ENCODE measurements around the gene SUSD5. TPM values are rescaled to one million over a fixed set of nuclear protein-coding genes. Genes with fewer than 3 reads are reported as not detected.

The SUSD5 gene
- total RNA-seq, 1 experiment from 2014 or later: 4.9 TPM

- Histone ChIP-seq H2BK12ac (ENCODE audit: insufficient read length, low read depth, low read length) (no peak overlapping the region), H3K14ac (ENCODE audit: insufficient read depth, low read length) (no peak overlapping the region)
Observed at GRCh38 chr3:33100229-33100628, 118.4 kb downstream of the SUSD5 start.

More at GRCh38 chr3:33100229-33100628, 118.4 kb downstream of the SUSD5 start:
- H3K27me3 ChIP-seq (ENCODE audit: insufficient read depth, low read length): no peaks in the 10 kb centered on the region
- no peaks in the 10 kb centered on the region for H3K9me3 ChIP-seq (ENCODE audit: control insufficient read depth, low read depth, low read length)
- H3K27ac Mint-ChIP-seq: no peak overlapping the region
- no peak overlapping the region for H2BK15ac ChIP-seq (ENCODE audit: low read depth, low read length)
- H3T11ph ChIP-seq (ENCODE audit: low read length): no peak overlapping the region
- H2AFZ ChIP-seq (ENCODE audit: low read length): no peak overlapping the region
- no peak overlapping the region for H3K9ac ChIP-seq (ENCODE audit: extremely low read depth, insufficient read length, low read length)
- no peak overlapping the region for H2BK20ac ChIP-seq (ENCODE audit: low read depth, low read length, poor library complexity, severe bottlenecking)
- no peak overlapping the region for H3K4me3 Mint-ChIP-seq
- no peak overlapping the region for H4K8ac ChIP-seq (replicated peaks; ENCODE audit: insufficient read length, low read depth, low read length)
- no peak overlapping the region for H2AK5ac ChIP-seq (ENCODE audit: insufficient read length, low read length)
- no peak overlapping the region for H4K91ac ChIP-seq (ENCODE audit: insufficient read length, low read depth, low read length)
- no peak overlapping the region for H3K23ac ChIP-seq (ENCODE audit: insufficient read length, low read depth, low read length)
- no peak overlapping the region for H3K4me2 ChIP-seq (ENCODE audit: insufficient read depth, insufficient read length, low read length)
- H3K4me1 ChIP-seq (ENCODE audit: insufficient read depth, low read length): no peaks in the 10 kb centered on the region
- H3K56ac ChIP-seq (ENCODE audit: insufficient read length, low read depth, low read length): no peak overlapping the region
- peaks cover 6% of the 10 kb centered on the region for H3K23me2 ChIP-seq (ENCODE audit: insufficient read length, low read depth, low read length, poor library complexity, severe bottlenecking)
- no peak overlapping the region for H3K4ac ChIP-seq (ENCODE audit: low read depth, low read length)
- TF ChIP-seq CTCF (conservative IDR thresholded peaks at IDR 0.05): no peak
- no peaks in the 10 kb centered on the region for H3K36me3 Mint-ChIP-seq (ENCODE audit: insufficient read depth in 1 of 3, low read depth in 3 of 3)
- peaks cover 2% of the 10 kb centered on the region; the same call in 1 of the 2 replicates for H3K79me2 ChIP-seq (ENCODE audit: insufficient read depth, low read length)
- H4K20me1 ChIP-seq (ENCODE audit: control insufficient read depth, insufficient read depth, insufficient read length): no peaks in the 10 kb centered on the region
- H3K18ac ChIP-seq (ENCODE audit: insufficient read length, low read depth, low read length): no peak overlapping the region
- H3K4me1 Mint-ChIP-seq: peaks cover 10 to 17% of the 10 kb centered on the region in 2 experiments
- H2BK120ac ChIP-seq (ENCODE audit: low read depth, low read length, poor library complexity, severe bottlenecking): no peak overlapping the region
- H3K79me1 ChIP-seq (ENCODE audit: insufficient read depth, low read depth, low read length, poor library complexity, severe bottlenecking): no peaks in the 10 kb centered on the region
- no peak overlapping the region for H2BK5ac ChIP-seq (ENCODE audit: insufficient read length, low read length)
- no peak overlapping the region for H4K5ac ChIP-seq (ENCODE audit: insufficient read length, low read depth, low read length)
- no peak overlapping the region for H3K27ac ChIP-seq (ENCODE audit: insufficient read length, low read depth, low read length)
- peaks cover 4% of the 10 kb centered on the region; the same call in 1 of the 2 replicates for H3K27me3 Mint-ChIP-seq (ENCODE audit: low read depth)
- H3K9me3 Mint-ChIP-seq: no peaks in the 10 kb centered on the region
- WGBS (ENCODE audit: extremely low coverage, insufficient read length, low lambda C conversion rate): no CpG with 5 or more reads among the region's 2 CpGs
- no peak for DNase-seq

Other genes starting within 250 kb of the SUSD5 start
- gene GLB1, start 121.7 kb downstream of the SUSD5 start, total RNA-seq (2021): 51.8 and 55.0 TPM in 2 replicates
- 6.6 and 7.7 TPM in 2 replicates for gene TMPPE, start 121.7 kb downstream of the SUSD5 start, total RNA-seq (2021)
- gene CRTAP, start 104.8 kb downstream of the SUSD5 start, total RNA-seq (2021): 159 and 166 TPM in 2 replicates
- gene FBXL2, start 58.6 kb upstream of the SUSD5 start, total RNA-seq (2021): 2.7 and 3.0 TPM in 2 replicates
- gene UBP1, start 221.6 kb upstream of the SUSD5 start, total RNA-seq (2021): 101 and 103 TPM in 2 replicates